NCI-H460 (cell line): ENCODE data around the gene LRRC17. TPM values are rescaled to one million over a fixed set of nuclear protein-coding genes. Genes with fewer than 3 reads are reported as not detected.

Experiments
- DNase-seq: peaks from one replicate; pipeline ENCODE4 v3.0.0-alpha.2; 2016; ENCODE audit warnings: low read depth; ENCODE audit errors: extremely low read depth
- polyA plus RNA-seq: library from polyadenylated mRNA; depleted of rRNA; stranded (reverse); fragments of >200 nt; gene quantifications from 2 replicates; pipeline ENCODE4 v1.2.3, GENCODE V29; 2014; cell fraction: nucleus; rRNA removed
- total RNA-seq: library from RNA; depleted of rRNA; stranded (reverse); fragments of >200 nt; shearing (Covaris generic); gene quantifications from 2 replicates; pipeline ENCODE4 v1.2.3, GENCODE V29; 2014; rRNA removed

LRRC17 gene, protein sequence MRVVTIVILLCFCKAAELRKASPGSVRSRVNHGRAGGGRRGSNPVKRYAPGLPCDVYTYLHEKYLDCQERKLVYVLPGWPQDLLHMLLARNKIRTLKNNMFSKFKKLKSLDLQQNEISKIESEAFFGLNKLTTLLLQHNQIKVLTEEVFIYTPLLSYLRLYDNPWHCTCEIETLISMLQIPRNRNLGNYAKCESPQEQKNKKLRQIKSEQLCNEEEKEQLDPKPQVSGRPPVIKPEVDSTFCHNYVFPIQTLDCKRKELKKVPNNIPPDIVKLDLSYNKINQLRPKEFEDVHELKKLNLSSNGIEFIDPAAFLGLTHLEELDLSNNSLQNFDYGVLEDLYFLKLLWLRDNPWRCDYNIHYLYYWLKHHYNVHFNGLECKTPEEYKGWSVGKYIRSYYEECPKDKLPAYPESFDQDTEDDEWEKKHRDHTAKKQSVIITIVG
- total RNA-seq, result 0.30 TPM in 1 of 2 replicates, not detected in the other
- polyA plus RNA-seq, result not detected in 2 replicates

- no peak for DNase-seq
These were observed at the start of gene LRRC17 for GRCh38 chr7:102912742-102913141. LRRC17 (plus strand) TSS chr7:102913000; CDS start chr7:102933914, 20,914 bp downstream.

DNA sequence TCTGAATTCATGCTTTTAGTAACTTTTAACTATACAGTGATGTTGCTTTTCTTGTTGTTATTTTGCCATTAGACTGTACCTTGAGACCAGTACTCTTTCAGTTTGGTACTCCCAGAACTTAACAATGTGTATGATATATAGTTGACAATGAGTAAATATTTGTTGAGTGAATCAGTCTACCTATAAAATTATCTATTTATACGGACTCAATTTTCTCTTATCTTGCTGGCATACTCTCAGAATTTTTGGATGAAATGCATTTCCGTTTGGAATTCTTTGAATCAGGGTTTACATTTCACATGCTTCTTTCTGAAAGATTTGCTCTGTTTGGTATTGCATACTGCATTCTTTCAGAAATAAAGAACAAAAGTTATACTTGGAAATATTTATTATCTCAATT is 47.8 kb upstream of the LRRC17 start:
- no peak for DNase-seq

DNA sequence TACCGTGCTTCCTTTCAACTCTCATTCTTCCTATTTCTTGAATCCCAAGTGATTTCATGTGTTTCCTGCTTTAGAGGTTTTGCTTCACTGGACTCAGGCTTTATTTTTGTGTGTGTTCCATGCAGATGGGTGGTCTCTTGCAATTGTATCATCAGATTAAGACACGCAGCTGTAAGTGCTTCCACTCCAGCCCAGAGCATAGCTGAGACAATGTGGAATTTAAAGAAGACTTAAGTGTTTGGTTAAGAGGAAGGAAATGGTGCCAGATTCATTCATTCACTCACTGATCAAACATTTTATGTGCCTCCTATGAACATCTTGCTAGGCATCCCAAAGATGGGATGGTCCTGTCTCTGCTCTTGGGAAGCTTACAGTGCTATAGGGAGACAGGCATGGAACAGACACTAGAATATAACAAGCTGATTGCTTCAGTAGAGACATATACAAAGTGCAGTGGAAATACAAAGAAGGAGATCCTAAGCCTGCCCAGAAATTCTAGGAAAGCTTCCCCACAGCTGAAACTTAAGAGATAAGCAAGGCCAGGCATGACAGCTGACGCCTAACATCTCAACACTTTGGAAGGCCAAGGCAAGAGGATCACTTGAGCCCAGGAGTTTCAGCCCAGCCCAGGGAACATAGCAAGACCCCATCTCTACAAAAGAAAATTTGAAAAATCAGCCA is 46.1 kb upstream of the LRRC17 start:
- DNase-seq, result no peak

GRCh38 chr7:102869195-102869594 is 43.6 kb upstream of the LRRC17 start:
- DNase-seq, result no peak

GRCh38 chr7:102872460-102872859 is 40.3 kb upstream of the LRRC17 start:
- DNase-seq, result no peak

GRCh38 chr7:102873470-102874165 is 39.2 kb upstream of the LRRC17 start:
- DNase-seq, result no peak

DNA sequence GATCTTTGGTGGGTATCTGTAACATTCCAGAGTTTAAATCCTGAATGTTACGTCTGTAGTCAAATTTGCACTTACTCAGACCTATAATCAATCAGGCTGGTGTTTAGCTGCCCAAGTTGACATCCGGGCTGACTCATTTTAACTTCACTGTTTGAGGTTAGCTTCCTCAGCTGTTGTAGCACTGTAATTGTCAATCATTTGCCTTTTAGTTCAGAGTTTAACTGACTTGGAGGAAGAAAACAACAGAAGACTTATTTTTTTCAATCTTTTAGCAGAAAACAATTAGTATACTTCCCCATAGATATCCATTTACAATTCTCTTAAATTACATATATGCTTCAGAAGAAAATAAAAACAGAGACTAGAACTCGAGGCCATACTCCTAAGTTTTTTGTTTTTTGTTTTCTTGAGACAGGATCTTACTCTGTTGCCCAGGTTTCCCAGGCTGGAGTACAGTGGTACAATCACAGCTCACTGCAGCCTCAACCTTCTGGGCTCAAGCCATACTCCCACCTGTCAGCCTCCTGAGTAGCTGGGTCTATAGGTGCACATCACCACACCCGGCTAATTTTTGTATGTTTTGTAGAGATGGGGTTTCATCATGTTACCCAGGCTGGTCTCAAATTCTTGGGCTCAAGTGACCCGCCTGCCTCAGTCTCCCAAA is 38.5 kb upstream of the LRRC17 start:
- peak; percentile 78 for DNase-seq

DNA sequence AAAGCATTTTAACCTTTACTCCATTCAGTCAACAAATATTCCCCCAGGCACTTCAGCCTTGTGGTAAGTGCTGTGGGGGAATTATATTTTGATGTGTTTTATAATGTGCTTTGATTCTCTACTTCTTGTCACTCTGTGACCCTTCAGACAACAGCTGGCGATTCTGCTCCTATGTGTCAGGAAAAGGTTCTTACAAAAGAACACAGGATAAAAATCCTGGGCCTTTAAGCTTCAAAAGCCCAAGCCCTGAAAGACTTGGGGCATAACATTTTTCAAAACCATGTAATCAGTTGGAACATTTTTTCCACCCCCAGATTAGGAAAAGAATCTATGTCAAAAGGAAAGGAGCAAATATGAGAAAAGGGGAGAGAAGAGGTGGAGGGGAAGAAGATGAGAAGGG is 37.8 kb upstream of the LRRC17 start:
- no peak for DNase-seq

GRCh38 chr7:102875700-102876295 is 37.0 kb upstream of the LRRC17 start:
- DNase-seq, result peak; percentile 97

DNA sequence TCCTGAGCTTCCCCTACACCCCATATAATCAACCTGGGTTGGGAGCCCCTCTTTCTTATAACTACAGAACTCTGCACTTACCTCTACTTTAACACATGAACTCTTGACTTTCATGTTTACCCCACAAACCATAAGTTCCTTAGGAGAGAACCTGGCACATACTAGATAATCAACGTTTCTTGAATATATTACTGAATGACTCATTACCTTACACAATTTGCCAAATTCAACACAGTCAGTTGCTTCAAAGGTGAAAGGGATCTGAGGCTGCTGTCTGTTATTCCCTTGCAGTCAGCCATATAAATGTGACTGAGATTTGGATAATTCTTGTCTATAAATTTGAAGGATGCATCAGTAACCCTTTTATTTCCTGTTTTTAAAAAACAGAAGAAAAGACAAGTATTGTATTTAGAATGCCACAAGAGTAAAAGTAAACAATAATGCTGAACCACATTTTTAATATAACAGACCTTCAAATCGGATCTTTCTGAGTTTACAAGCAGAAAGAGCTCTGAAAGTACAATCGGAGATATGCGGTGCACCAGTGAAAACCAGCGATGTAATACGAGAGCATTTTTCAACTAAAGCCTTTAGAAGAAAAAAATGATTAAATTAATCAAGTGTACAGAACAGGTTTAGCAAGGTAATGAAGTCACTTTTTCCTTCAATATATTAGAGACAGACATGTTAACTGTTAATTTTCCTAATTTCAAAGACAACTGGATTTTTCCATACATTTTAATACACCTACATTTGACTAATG is 29.5 kb upstream of the LRRC17 start:
- DNase-seq, result no peak

- DNase-seq, result no peak
These were observed 24.1 kb upstream of the LRRC17 start for GRCh38 chr7:102888561-102889233.

DNA sequence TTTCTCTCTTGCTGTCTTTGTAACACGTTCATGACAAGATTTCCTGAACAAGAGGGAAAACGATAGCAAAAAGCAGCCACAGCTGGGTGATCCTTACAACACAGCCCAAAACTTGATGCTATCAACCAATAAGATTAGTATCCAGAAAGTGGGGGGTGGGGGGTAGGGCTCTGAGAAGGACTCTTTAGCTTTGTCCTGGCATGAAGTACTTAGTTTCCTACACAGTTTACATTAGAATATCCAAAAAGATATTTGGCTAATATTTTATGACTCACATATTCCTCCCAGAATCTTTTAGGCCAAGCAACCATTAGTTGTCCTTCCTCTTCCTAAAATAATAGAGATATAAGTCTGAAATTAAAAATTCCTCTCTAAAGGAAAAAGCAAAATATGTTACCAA is 22.9 kb upstream of the LRRC17 start:
- no peak for DNase-seq

DNA sequence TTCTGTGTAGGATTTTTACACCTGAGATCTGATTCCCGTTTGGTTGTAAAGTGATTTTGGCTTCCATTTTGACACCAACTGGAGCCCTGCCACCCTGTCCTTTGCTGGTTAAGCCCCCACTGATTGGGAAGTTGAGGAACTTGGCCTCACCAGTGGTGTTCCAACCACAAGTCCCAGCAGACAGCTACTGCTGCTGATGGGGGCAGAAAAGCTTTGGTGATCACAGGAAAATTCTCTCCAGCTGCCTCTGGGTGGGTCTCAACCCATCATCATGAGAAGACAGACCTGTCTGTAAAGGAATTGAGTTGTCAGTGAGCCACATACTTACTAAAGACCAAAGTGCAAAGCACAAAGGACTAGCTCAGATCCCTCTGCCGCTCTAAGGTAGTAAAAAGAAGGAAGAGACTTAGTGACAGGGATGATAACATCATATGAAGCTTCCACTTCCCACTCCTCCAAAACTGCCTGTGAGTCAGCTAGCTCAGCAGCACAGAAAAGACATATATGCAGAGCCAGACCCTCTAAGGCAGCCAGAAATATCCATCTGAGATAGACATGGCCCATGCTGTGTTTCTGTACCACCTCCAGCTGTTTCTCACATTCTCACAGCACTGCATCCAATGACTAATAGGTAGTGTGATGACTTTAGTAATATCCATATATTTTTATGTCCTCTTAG is 22.4 kb upstream of the LRRC17 start:
- no peak for DNase-seq

DNA sequence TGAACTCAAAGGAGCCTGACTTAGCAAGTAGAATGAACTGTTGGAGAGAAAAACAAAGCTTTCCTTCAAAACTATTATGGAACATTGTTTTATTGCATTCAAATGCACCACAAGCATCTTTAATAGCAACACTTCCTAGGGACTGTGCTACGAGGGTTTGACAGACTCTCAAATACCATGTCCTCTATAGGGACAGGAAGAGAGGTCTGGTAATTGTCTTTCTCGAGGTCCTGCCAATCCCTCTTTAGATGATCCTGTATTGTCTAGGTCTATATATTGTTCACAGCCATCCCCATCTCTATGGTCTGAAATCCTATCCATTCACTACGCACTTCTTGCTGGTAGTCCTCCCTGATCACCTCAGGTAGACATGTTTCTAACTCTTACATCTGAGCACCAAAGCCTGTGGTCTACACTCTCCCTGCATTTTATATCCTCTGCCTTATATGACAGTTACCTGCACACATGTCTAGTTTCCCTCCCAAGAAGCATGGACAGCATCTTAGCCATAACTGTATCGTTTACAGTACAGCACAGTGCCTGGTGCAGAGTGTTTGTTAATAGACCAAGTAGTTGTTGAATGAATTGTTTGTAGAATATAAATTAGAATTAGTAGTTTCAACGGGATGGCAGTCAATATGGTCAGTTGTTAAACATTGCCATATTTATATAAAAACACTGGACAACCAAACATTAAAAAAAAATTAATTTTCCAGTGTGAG is 21.7 kb upstream of the LRRC17 start:
- no peak for DNase-seq

DNA sequence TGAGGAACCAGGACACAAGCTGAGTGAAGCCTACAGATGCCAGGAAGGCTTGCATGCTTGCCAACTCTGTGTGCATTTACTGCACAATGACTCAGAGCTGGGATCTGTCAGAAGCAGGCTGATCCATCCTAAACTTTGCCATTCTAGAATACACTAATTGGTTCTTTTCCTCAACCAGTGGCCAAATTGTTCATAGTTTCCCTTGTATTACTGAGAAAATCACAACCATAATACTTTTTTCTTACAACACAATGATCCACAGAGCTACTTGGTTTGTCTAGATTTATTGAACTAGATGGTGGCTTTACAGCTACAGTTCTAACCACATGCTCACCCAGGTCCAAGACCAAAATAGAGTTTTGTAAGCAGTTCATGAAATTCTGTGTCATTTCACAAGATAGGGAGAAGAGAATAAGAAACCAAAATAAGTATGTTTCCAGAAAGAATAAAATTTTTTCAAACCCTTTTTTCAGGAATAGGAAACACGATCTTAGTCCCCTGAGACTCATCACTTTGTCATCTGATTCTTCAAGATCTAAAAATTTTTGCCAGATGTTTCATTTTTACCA is 21.0 kb upstream of the LRRC17 start:
- DNase-seq, result no peak

DNA sequence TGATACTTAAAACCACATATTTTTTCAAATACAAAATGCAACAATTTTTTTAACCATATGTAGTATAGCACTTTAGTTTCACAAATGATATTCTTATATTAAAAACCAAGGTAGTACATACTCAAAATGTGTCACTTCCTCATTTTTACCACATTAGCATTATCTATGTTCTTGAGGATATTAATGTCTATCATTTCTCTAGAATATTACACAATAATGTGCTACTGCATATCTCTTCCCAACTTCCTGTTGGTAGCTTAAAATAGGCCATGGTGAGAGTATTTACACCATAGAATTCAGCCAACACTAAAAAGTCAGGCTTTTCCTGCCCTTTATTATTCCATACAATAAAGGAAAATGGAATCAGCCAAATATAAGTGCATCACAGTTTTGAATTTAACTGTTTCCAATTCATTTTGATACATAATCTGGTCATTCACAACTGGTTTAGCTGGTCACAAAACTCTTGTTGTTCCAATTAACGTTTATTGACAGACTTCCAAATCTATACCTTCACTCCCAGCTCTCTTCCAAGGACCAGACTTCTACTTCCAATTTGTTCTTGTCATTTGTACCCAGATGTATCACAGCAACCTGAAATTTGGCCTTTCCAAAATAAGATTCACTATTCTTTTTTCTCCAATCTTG is 20.0 kb upstream of the LRRC17 start:
- no peak for DNase-seq

DNA sequence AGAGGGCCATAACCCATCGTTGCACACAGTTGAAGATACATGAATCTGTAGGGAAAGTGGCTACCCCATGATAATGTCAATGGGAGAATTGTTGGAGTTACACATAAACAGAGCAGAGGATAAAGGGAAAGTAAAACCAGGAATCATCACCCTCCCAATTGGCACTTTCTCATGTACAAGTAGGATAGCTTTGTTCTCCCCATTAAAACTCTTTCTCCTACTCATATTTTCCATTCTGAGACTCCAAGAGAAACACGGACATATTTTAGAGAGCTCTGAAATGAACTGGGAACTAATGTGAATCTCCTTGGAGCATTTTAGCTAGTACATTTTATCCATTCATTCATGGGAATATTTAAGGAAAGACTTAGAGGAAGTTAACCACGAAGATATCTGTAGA is 17.2 kb upstream of the LRRC17 start:
- DNase-seq, result no peak
